H1 (cell line): Measurements from ENCODE around the gene LAMC3. TPM values are rescaled to one million over a fixed set of nuclear protein-coding genes. Genes with fewer than 3 reads are reported as not detected.

ENCODE experiments used
- CTCF ChIA-PET: fragments of 300-600 bp; sonication (Branson Sonifier 250); formaldehyde crosslinking; loops from one replicate; lab custom pipeline; 2021; ENCODE audit not compliant: partially characterized antibody; lab: Charles Lee
- POLR2A ChIA-PET: fragments of 300-600 bp; sonication (Branson Sonifier 250); formaldehyde crosslinking; loops from one replicate; lab custom pipeline; 2021; ENCODE audit warnings: inconsistent platforms; ENCODE audit not compliant: partially characterized antibody; lab: Charles Lee
- DNase-seq, 2 experiments: peaks; one replicate each; pipeline versions ENCODE4 v3.0.0 to v3.0.0-alpha.2; 2010 to 2022; ENCODE audit warnings: low spot score in 2 of 2, low read depth in 1 of 2, mixed read lengths in 1 of 2
- FAIRE-seq: peaks from 2 replicates; lab custom pipeline; 2011; peaks lifted over from hg19 to GRCh38; lab: Jason Lieb, UNC
- H2AFZ ChIP-seq: 2 replicates; pipeline ENCODE4 v1.8.1; 2012; ENCODE audit warnings: low read length, inconsistent platforms
- H2AK5ac ChIP-seq: 2 replicates; pipeline ENCODE4 v1.6.1; 2013; ENCODE audit warnings: low read depth, low read length
- H2BK120ac ChIP-seq: replicated peaks from 2 replicates; pipeline ENCODE3; 2013; ENCODE audit warnings: low read depth, low read length, inconsistent platforms
- H2BK12ac ChIP-seq: 2 replicates; pipeline ENCODE4 v1.6.1; 2013; ENCODE audit warnings: low read depth, low read length
- H2BK15ac ChIP-seq: 2 replicates; pipeline ENCODE4 v1.6.1; 2013; ENCODE audit warnings: low read length
- H2BK20ac ChIP-seq: 2 replicates; pipeline ENCODE4 v1.6.1; 2013; ENCODE audit warnings: low read length
- H2BK5ac ChIP-seq: 2 replicates; pipeline ENCODE4 v1.6.1; 2013; ENCODE audit warnings: low read depth, low read length
- H3K14ac ChIP-seq: 2 replicates; pipeline ENCODE4 v1.6.1; 2013; ENCODE audit warnings: inconsistent platforms; ENCODE audit not compliant: insufficient read length
- H3K18ac ChIP-seq: 2 replicates; pipeline ENCODE4 v1.6.1; 2013; ENCODE audit warnings: low read length; ENCODE audit errors: extremely low read depth
- H3K23ac ChIP-seq: 2 replicates; pipeline ENCODE4 v1.6.1; 2013; ENCODE audit warnings: inconsistent platforms; ENCODE audit not compliant: insufficient read length
- H3K23me2 ChIP-seq: 2 replicates; pipeline ENCODE4 v1.6.1; 2013; ENCODE audit warnings: low read depth, low read length
- H3K27ac ChIP-seq: 2 replicates; pipeline ENCODE4 v1.6.1; 2011; ENCODE audit warnings: low read depth, low read length, inconsistent platforms
- H3K27me3 ChIP-seq, 4 experiments: replicated peaks in 1 of 4; 1 replicate in 1 of 4; 2 replicates in 3 of 4; pipeline versions ENCODE4 v1.6.1 to v1.8.1; 2011 to 2013; ENCODE audit warnings: low read length in 3 of 4, mild to moderate bottlenecking in 3 of 4, inconsistent platforms in 2 of 4, mixed read lengths in 2 of 4, moderate library complexity in 1 of 4; ENCODE audit not compliant: control insufficient read depth in 3 of 4, insufficient read depth in 3 of 4; ENCODE audit errors: extremely low read depth in 1 of 4
- H3K36me3 ChIP-seq, 4 experiments: 2 replicates each; pipeline versions ENCODE4 v1.6.1 to v1.8.1; 2011 to 2013; ENCODE audit warnings: mild to moderate bottlenecking in 4 of 4, low read length in 3 of 4, moderate library complexity in 2 of 4, control low read depth in 1 of 4, inconsistent platforms in 1 of 4; ENCODE audit not compliant: insufficient read depth in 4 of 4, control insufficient read depth in 2 of 4
- H3K4ac ChIP-seq: replicated peaks from 2 replicates; pipeline ENCODE3; 2013; ENCODE audit warnings: low read length, low read depth, mixed read lengths, inconsistent platforms; ENCODE audit not compliant: insufficient read length
- H3K4me1 ChIP-seq, 4 experiments: replicated peaks in 1 of 4; 1 replicate in 1 of 4; 2 replicates in 3 of 4; pipeline versions ENCODE4 v1.6.1 to v1.8.1; 2011 to 2013; ENCODE audit warnings: low read length in 3 of 4, inconsistent platforms in 2 of 4, mixed read lengths in 1 of 4; ENCODE audit not compliant: insufficient read depth in 4 of 4, control insufficient read depth in 3 of 4
- H3K4me2 ChIP-seq, 2 experiments: 2 replicates each; pipeline versions ENCODE4 v1.6.1 to v1.8.1; 2011 to 2013; ENCODE audit warnings: low read depth in 2 of 2, low read length in 2 of 2, control low read depth in 1 of 2, inconsistent platforms in 1 of 2, mild to moderate bottlenecking in 1 of 2; ENCODE audit not compliant: insufficient read depth in 1 of 2
- H3K4me3 ChIP-seq, 4 experiments: fragments of 200-600, 300-600 bp in 1 of 4; sonication (generic), shearing (Covaris generic), sonication (Bioruptor Twin) in 1 of 4; 2 replicates each; pipeline versions ENCODE4 v1.5.1 to v1.8.1; 2011 to 2016; ENCODE audit warnings: low read length in 4 of 4, low read depth in 3 of 4, control low read depth in 2 of 4, inconsistent platforms in 2 of 4, mild to moderate bottlenecking in 2 of 4, mixed read lengths in 1 of 4, moderate library complexity in 1 of 4; ENCODE audit not compliant: insufficient read depth in 2 of 4; ENCODE audit errors: extremely low read depth in 1 of 4
- H3K56ac ChIP-seq: replicated peaks from 2 replicates; pipeline ENCODE3; 2013; ENCODE audit warnings: low read depth, mild to moderate bottlenecking, mixed read lengths, low read length, inconsistent platforms; ENCODE audit not compliant: insufficient read length
- H3K79me1 ChIP-seq: 2 replicates; pipeline ENCODE4 v1.6.1; 2013; ENCODE audit warnings: low read depth, low read length, control low read depth
- H3K79me2 ChIP-seq, 2 experiments: 2 replicates each; pipeline versions ENCODE4 v1.6.1 to v1.8.1; 2012 to 2013; ENCODE audit warnings: low read length in 2 of 2, mild to moderate bottlenecking in 2 of 2, inconsistent platforms in 1 of 2; ENCODE audit not compliant: insufficient read depth in 2 of 2, control insufficient read depth in 1 of 2
- H3K9ac ChIP-seq, 4 experiments: replicated peaks in 1 of 4; 1 replicate in 1 of 4; 2 replicates in 3 of 4; pipeline versions ENCODE4 v1.6.1 to v1.8.1; 2011 to 2013; ENCODE audit warnings: low read depth in 3 of 4, low read length in 3 of 4, control low read depth in 2 of 4, mild to moderate bottlenecking in 2 of 4, moderate library complexity in 2 of 4, inconsistent platforms in 1 of 4; ENCODE audit errors: extremely low read depth in 1 of 4
- H3K9me3 ChIP-seq, 2 experiments: 2 replicates each; pipeline versions ENCODE4 v1.6.1 to v1.8.1; 2012 to 2013; ENCODE audit warnings: mild to moderate bottlenecking in 2 of 2, moderate library complexity in 2 of 2, control low read depth in 1 of 2, inconsistent platforms in 1 of 2, low read depth in 1 of 2, low read length in 1 of 2, mixed read lengths in 1 of 2; ENCODE audit not compliant: insufficient read depth in 2 of 2
- H4K20me1 ChIP-seq, 2 experiments: replicated peaks in 1 of 2; 2 replicates each; pipeline versions ENCODE3 to v1.8.1; 2011 to 2013; ENCODE audit warnings: inconsistent platforms in 2 of 2, low read length in 2 of 2, mild to moderate bottlenecking in 1 of 2; ENCODE audit not compliant: insufficient read depth in 2 of 2, control insufficient read depth in 1 of 2
- H4K5ac ChIP-seq: 2 replicates; pipeline ENCODE4 v1.6.1; 2013; ENCODE audit warnings: low read length, low read depth, mixed read lengths, inconsistent platforms; ENCODE audit not compliant: insufficient read length
- H4K8ac ChIP-seq: 2 replicates; pipeline ENCODE4 v1.8.0; 2013; ENCODE audit warnings: mild to moderate bottlenecking, moderate library complexity, low read length, inconsistent platforms; ENCODE audit not compliant: insufficient read depth; ENCODE audit errors: extremely low read depth
- H4K91ac ChIP-seq: replicated peaks from 2 replicates; pipeline ENCODE3; 2013; ENCODE audit warnings: low read length, mixed read lengths, inconsistent platforms; ENCODE audit not compliant: insufficient read length
- BCL11A ChIP-seq, 2 experiments: IDR thresholded peaks; one replicate each; pipeline ENCODE4 v1.6.1; 2011; ENCODE audit warnings: low read depth in 2 of 2, low read length in 2 of 2, mild to moderate bottlenecking in 2 of 2
- EP300 ChIP-seq, 2 experiments: IDR thresholded peaks; 1 replicate in 1 of 2; 2 replicates in 1 of 2; pipeline ENCODE4 v1.6.1; 2011 to 2012; ENCODE audit warnings: low read depth in 2 of 2, low read length in 2 of 2, mild to moderate bottlenecking in 2 of 2, borderline replicate concordance in 1 of 2, inconsistent platforms in 1 of 2, moderate library complexity in 1 of 2
- MAX ChIP-seq: IDR thresholded peaks from 2 replicates; pipeline ENCODE4 v1.6.1; 2012; ENCODE audit warnings: inconsistent platforms
- POLR2A ChIP-seq, 2 experiments: IDR thresholded peaks; 1 replicate in 1 of 2; 2 replicates in 1 of 2; pipeline ENCODE4 v1.6.1; 2011; ENCODE audit warnings: low read depth in 2 of 2, low read length in 2 of 2, mild to moderate bottlenecking in 2 of 2; ENCODE audit errors: control extremely low read depth in 1 of 2
- POU5F1 ChIP-seq: IDR thresholded peaks from 2 replicates; pipeline ENCODE4 v1.6.1; 2011; ENCODE audit warnings: low read depth, mild to moderate bottlenecking, low read length, moderate library complexity
- RAD21 ChIP-seq, 2 experiments: IDR thresholded peaks in 1 of 2; conservative IDR thresholded peaks in 1 of 2; 2 replicates each; pipeline ENCODE4 v1.6.1; 2011; ENCODE audit warnings: low read depth in 2 of 2, low read length in 2 of 2, improper control_type of control experiment in 1 of 2, inconsistent platforms in 1 of 2, mild to moderate bottlenecking in 1 of 2, moderate library complexity in 1 of 2
- RBBP5 ChIP-seq: IDR thresholded peaks from 2 replicates; pipeline ENCODE4 v1.7.1; 2012; ENCODE audit warnings: low read depth, mild to moderate bottlenecking, inconsistent platforms, low read length, moderate library complexity, borderline replicate concordance
- SIRT6 ChIP-seq: IDR thresholded peaks from one replicate; pipeline ENCODE4 v1.7.1; 2012; ENCODE audit warnings: low read length, inconsistent platforms
- SUZ12 ChIP-seq: fragments of 200-600 bp; sonication (generic); IDR thresholded peaks from 2 replicates; pipeline ENCODE4 v1.6.1; 2012; ENCODE audit warnings: mild to moderate bottlenecking, inconsistent platforms, low read length, moderate library complexity, mixed read lengths
- WGBS, 2 experiments: shearing (Covaris generic) in 1 of 2; methylation state at CpG; one replicate each; pipeline versions ENCODE4 v1.1.6 to v1.1.7; 2013 to 2015; ENCODE audit warnings: low lambda C conversion rate in 2 of 2, mixed read lengths in 2 of 2, inconsistent platforms in 1 of 2, low coverage in 1 of 2, missing lambda C conversion rate in 1 of 2; ENCODE audit not compliant: insufficient replicate concordance in 2 of 2, insufficient coverage in 1 of 2, insufficient read length in 1 of 2; ENCODE audit errors: extremely low coverage in 1 of 2, missing lambda C conversion rate in 1 of 2; 5-methylcytosine and 5-hydroxymethylcytosine counted together
- polyA plus RNA-seq, 7 experiments: library from polyadenylated mRNA; depleted of rRNA in 3 of 7; stranded (reverse) in 5 of 7; unstranded in 2 of 7; fragments of >200 nt in 5 of 7; fragments of 200-250 nt in 2 of 7; gene quantifications; 1 replicate in 5 of 7; 2 replicates in 1 of 7; 4 replicates in 1 of 7; pipeline versions ENCODE4 v1.2.1 to v1.2.3, GENCODE V29; 2011 to 2013; ENCODE audit warnings: missing spikeins in 2 of 7, mixed read lengths in 2 of 7
- total RNA-seq: library from RNA; stranded (reverse); fragmentation: NEBNext Ultra II Directional; extraction: Animal tissue kit (Norgen Biotek cat#: 25700); gene quantifications from 2 replicates; pipeline ENCODE4 v1.2.1, GENCODE V29; 2021

LAMC3 gene
- total and polyA plus RNA-seq, 2 of the 8 experiments (the other 6 are each of a cell fraction or from before 2014, with no cell fraction given), result 9.3 to 12.3 TPM

- DNase-seq, result no peak
- WGBS, 2 experiments, result 86% methylated on average over 7 of the region's 7 CpGs; no CpG with 5 or more reads in 1 of the 2 experiments
- Histone ChIP-seq H3K79me1 (no peaks in the 10 kb centered on the region; the same call in 1 of the 2 replicates), H3K36me3 (no peaks in the 10 kb centered on the region), H3K23ac (no peak overlapping the region), H3K79me2 (no peaks in the 10 kb centered on the region), H3K23me2 (no peaks in the 10 kb centered on the region), H2AK5ac (no peak overlapping the region), H3K27ac (no peak overlapping the region), H3K27me3 (no peaks in the 10 kb centered on the region), H2BK120ac (no peak overlapping the region), H3K14ac (no peak overlapping the region), H3K18ac (no peak overlapping the region), H3K4me3 (no peak overlapping the region), H2BK12ac (no peak overlapping the region), H3K4me1 (peaks cover 0 to 2% (median 0%) of the 10 kb centered on the region in 4 experiments; a peak in 2 of 7 replicates), H2BK20ac (no peak overlapping the region), H3K4me2 (no peak overlapping the region), H2BK5ac (no peak overlapping the region), H4K8ac (no peak overlapping the region), H3K9ac (no peak overlapping the region), H2AFZ (no peak overlapping the region), H3K4ac (no peak overlapping the region), H4K5ac (no peak overlapping the region), H2BK15ac (no peak overlapping the region), H3K9me3 (no peaks in the 10 kb centered on the region), H3K56ac (no peak overlapping the region), H4K91ac (no peak overlapping the region), H4K20me1 (peaks cover 0 to 2% of the 10 kb centered on the region in 2 experiments)
- FAIRE-seq, result no peak
- ChIA-PET POLR2A (interaction anchor here (1.1 to 1.5 kb wide), 2 partner anchors 12 kb away, joined by 3 to 7 read pairs; no protein-coding TSS in a partner anchor), CTCF (interaction anchor here (0.8 to 17.5 kb wide), 8 partner anchors 8 to 155 kb away, joined by 3 to 156 read pairs (median 6); no protein-coding TSS in a partner anchor)
- no peak for TF ChIP-seq SIRT6
- TF ChIP-seq EP300 (IDR thresholded peaks at IDR 0.05; ENCODE audit: borderline replicate concordance in 1 of 2, low read depth in 2 of 2, low read length in 2 of 2), result no peak
- no peak for TF ChIP-seq MAX
- TF ChIP-seq SUZ12, result no peak
- TF ChIP-seq POU5F1, result no peak
- no peak for TF ChIP-seq POLR2A (IDR thresholded peaks at IDR 0.05; ENCODE audit: control extremely low read depth in 1 of 2, low read depth in 2 of 2, low read length in 2 of 2)
- TF ChIP-seq RBBP5, result no peak
- no peak for TF ChIP-seq RAD21 (IDR thresholded peaks at IDR 0.05 in 1 of 2, conservative IDR thresholded peaks at IDR 0.05 in 1 of 2; ENCODE audit: low read depth in 2 of 2, low read length in 2 of 2)
- TF ChIP-seq BCL11A (IDR thresholded peaks at IDR 0.05; ENCODE audit: low read depth in 2 of 2, low read length in 2 of 2), result no peak
Measured at GRCh38 chr9:131021785-131022184, 12.8 kb downstream of the LAMC3 start.
